GM21825 (cell line): Measurements from ENCODE around the gene TTC1.
A peak's percentile ranks its signal among the peaks of the same experiment; 100 is the strongest.
"Not testable (repeated sequence)": the region's sequence is repeated elsewhere in the genome, so short reads cannot be mapped to it uniquely, and the experiment has no call there.

ENCODE experiments used
- ATAC-seq: cut with Tn5 transposase; IDR thresholded peaks from one replicate; pipeline ENCODE4 v1.9.1; 2021; ENCODE audit warnings: mild to moderate bottlenecking, moderate library complexity; ENCODE audit not compliant: unreplicated experiment

The TTC1 gene

GRCh38 chr5:159995907-159996306 is 13.0 kb upstream of the TTC1 start:
- ATAC-seq = no peak

DNA sequence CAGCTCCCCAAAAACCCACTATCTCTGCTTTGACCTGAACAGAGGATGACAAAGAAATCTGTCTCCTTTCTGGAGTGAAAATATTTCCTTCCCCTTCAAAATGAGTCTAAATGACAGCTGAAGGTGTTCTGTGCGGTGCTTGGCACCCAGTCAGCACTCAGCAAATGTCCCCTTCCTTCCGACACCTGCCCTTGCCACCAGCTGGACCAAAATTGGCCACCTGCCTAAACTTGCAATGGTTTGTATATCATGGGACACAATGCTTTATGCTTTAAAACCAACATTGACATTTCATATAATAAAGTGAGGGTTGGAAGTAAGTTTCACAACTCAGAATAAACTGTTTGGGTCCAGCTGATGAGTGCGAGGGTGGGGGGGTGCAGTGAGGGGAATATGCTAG is 7.5 kb upstream of the TTC1 start:
- no peak for ATAC-seq

DNA sequence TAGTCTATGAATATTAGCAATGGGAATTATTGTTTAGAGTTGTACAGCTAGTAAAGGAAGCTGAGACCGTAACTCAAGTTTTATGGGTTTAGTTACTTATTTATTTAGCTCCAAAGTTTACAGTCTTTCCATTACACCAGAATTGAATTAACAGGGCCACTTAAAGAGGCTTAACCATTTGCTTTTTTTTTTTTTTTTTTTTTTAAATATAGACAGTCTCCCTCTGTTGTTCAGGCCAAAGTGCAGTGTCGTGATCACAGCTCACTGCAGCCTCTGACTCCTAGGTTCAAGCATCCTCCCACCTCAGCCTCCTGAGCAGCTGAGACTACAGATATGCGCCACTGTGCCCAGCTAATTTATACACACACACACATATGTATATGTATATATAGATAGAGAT is 1.4 kb upstream of the TTC1 start:
- no peak for ATAC-seq

GRCh38 chr5:160008529-160008876 is 436 bp upstream of the TTC1 start:
- not testable (repeated sequence) for ATAC-seq

- peak; percentile 18 for ATAC-seq
Observed at GRCh38 chr5:160009591-160009989, 651 bp downstream of the TTC1 start.

GRCh38 chr5:160011471-160011870 is 2.5 kb downstream of the TTC1 start:
- no peak for ATAC-seq

DNA sequence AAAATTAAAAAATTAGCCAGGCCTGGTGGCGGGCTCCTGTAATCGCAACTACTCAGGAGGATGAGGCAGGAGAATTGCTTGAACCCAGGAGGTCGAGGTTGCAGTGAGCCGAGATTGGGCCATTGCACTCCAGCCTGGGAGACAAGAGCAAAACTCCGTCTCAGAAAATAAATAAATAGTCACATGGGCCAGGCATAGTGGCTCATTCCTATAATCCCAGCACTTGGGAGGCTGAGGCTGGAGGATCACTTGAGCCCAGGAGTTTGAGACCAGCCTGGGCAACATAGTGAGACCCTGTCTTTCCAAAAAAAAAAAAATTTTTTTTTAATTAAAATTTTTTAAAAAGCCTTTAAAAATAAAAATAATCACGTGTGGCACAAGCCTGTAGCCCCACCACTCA is 5.3 kb downstream of the TTC1 start:
- ATAC-seq = not testable (repeated sequence)

- no peak for ATAC-seq
Observed at GRCh38 chr5:160018945-160019625, 10.1 kb downstream of the TTC1 start.

- ATAC-seq = no peak
Observed at GRCh38 chr5:160020266-160020770, 11.4 kb downstream of the TTC1 start.

GRCh38 chr5:160020964-160021363 is 12.0 kb downstream of the TTC1 start:
- no peak for ATAC-seq

DNA sequence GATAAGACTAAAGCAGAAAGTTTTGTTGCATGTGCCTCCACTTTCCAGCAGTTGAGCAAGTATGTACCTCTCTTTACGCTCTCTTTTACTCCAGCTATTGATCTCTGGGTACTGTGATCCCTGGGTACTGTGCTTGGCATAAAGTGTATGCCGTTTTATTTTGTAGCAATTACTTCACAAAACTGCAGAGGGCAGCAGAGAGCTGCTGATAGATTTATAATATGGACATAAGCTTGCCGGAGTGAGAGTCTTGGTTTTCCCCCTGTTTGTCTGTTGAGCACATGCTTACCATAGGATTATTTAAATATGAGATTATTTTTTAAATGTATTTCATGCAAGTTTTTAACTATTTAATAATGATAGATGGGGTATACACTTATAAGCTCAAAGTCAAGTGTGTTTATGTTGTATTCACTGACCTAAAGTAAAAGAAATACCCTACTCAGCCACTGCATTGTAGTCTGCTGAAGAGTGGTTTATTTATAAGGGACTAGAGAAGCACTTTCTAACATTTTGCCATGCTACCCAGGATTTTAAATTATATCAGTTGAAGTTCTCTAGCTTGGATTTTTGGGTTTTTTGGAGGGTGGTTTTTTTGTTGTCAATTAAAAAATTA is 13.0 kb downstream of the TTC1 start:
- peak; percentile 88 for ATAC-seq

GRCh38 chr5:160023007-160023907 is 14.3 kb downstream of the TTC1 start:
- no peak for ATAC-seq

GRCh38 chr5:160023908-160024630 is 15.1 kb downstream of the TTC1 start:
- no peak for ATAC-seq

DNA sequence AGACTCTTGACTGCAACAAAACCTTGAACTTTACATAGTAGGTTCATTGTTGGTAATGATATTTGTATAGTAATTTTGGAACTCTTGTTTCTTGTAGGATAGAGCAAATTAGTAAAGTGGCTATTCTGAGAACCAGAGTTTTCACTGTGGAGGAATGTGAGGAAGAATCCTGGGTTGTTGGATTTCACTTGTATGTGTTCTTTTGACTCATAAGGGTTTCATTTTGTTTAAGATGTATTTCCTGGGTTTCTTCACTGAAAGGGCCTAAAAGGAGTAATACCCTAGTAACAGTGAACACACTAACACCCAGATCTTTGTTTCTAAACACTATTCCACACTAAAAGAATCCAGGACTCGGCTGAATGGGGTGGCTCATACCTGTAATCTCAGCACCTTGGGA is 20.1 kb downstream of the TTC1 start:
- ATAC-seq = no peak

GRCh38 chr5:160029540-160030139 is 20.7 kb downstream of the TTC1 start:
- ATAC-seq = no peak

GRCh38 chr5:160030631-160031377 is 21.9 kb downstream of the TTC1 start:
- ATAC-seq = no peak

DNA sequence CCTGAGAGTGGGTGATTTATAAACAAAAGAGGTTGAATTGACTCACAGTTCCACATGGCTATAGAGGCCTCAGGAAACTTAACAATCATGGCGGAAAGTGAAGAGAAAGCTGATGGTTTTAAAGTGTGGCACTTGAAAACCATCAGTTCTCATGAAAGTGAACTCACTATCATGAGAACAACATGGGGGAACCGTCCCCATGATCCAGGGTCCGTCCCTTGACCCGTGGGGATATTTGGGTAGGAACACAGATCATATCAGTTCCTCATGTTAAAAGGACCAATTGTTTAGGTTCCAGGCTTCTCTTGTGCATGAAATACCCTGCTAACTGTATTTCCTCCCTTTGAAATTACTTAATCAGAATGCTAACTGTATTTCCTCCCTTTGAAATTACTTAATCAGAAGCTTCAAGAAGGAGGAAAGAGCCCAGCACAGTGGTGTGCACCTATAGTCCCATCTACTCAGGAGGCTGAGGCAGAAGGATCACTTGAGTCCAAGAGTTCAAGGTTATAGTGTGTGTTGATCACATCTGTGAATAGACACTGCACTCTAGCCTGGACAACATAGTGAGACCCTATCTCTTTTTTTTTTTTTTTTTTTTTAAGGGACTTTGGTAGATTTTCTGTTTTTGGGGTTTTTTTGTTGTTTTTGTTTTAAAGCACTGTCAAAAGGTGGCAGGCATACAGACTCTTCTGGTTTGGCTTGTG is 24.8 kb downstream of the TTC1 start:
- ATAC-seq = no peak

DNA sequence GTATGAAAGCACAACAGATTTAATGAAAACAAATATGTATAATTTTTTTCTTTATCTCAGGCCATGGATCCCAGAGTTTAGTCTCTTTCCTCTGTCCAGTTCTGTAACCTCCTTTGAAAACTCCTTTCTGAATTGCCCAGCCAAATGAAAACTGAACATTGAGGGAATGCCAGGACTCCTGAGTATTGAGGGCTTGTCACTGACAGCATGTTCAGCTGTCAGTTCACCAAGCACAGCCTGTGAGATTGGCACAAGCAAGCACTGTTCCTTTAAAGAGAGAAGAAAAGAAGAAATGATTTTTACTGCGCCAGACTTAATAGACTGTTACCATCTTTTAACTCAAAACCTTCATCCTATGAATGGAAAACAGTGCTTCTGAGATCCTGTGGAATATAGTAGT is 27.3 kb downstream of the TTC1 start:
- ATAC-seq = no peak

GRCh38 chr5:160036884-160037283 is 27.9 kb downstream of the TTC1 start:
- no peak for ATAC-seq
